ENCODE measurements around the gene HOXC5. TPM values are rescaled to one million over a fixed set of nuclear protein-coding genes. Genes with fewer than 3 reads are reported as not detected.

HOXC5 gene
- total RNA-seq, 1 experiment from 2014 or later = not detected

- Mint-ChIP-seq H3K27ac (ENCODE audit: unreplicated experiment) (no peak overlapping the region), H3K4me3 (ENCODE audit: low read depth, unreplicated experiment) (no peak overlapping the region), H3K9me3 (ENCODE audit: low read depth, unreplicated experiment) (no peaks in the 10 kb centered on the region), H3K36me3 (ENCODE audit: insufficient read depth, unreplicated experiment) (peaks cover 4% of the 10 kb centered on the region), H3K27me3 (ENCODE audit: unreplicated experiment) (peaks cover 100% of the 10 kb centered on the region), H3K4me1 (ENCODE audit: low read depth, unreplicated experiment) (peaks cover 20% of the 10 kb centered on the region)
- intact Hi-C loops (cut with micrococcal nuclease; ENCODE audit: unreplicated experiment) = no loop called here
- no peak for TF ChIP-seq CTCF (IDR thresholded peaks at IDR 0.05; ENCODE audit: unreplicated experiment)
- DNase-seq = no peak
- CTCF ChIA-PET = interaction anchor here (1.0 to 2.9 kb wide), 7 partner anchors 9 to 203 kb away, joined by 6 to 31 read pairs (median 18); no protein-coding TSS in a partner anchor
- BruUV-seq (replicated peaks) = no TSS peak
Observed at GRCh38 chr12:54008260-54008552, 24.6 kb upstream of the HOXC5 start.

GRCh38 chr12:54009171-54010052, 23.4 kb upstream of the HOXC5 start:
- Mint-ChIP-seq H3K27me3 (ENCODE audit: unreplicated experiment) (peaks cover 100% of the 10 kb centered on the region), H3K27ac (ENCODE audit: unreplicated experiment) (no peak overlapping the region), H3K4me3 (ENCODE audit: low read depth, unreplicated experiment) (peak overlapping the region; percentile 58), H3K4me1 (ENCODE audit: low read depth, unreplicated experiment) (peaks cover 20% of the 10 kb centered on the region), H3K9me3 (ENCODE audit: low read depth, unreplicated experiment) (no peaks in the 10 kb centered on the region), H3K36me3 (ENCODE audit: insufficient read depth, unreplicated experiment) (peaks cover 4% of the 10 kb centered on the region)
- DNase-seq = peak; percentile 25
- intact Hi-C loops (cut with micrococcal nuclease; ENCODE audit: unreplicated experiment) = no loop called here
- TF ChIP-seq CTCF (IDR thresholded peaks at IDR 0.05; ENCODE audit: unreplicated experiment) = no peak
- no TSS peak for BruUV-seq (replicated peaks)
- CTCF ChIA-PET = interaction anchor here (0.6 to 2.9 kb wide), 33 partner anchors 8 to 628 kb away, joined by 3 to 31 read pairs (median 6); partner anchors contain the start of genes HOXC11, HOXC12, HOXC5 and HOXC6

- Mint-ChIP-seq H3K9me3 (ENCODE audit: low read depth, unreplicated experiment) (no peaks in the 10 kb centered on the region), H3K27me3 (ENCODE audit: unreplicated experiment) (peaks cover 100% of the 10 kb centered on the region), H3K27ac (ENCODE audit: unreplicated experiment) (no peak overlapping the region), H3K4me1 (ENCODE audit: low read depth, unreplicated experiment) (peaks cover 20% of the 10 kb centered on the region), H3K36me3 (ENCODE audit: insufficient read depth, unreplicated experiment) (peaks cover 4% of the 10 kb centered on the region), H3K4me3 (ENCODE audit: low read depth, unreplicated experiment) (peak overlapping the region; percentile 58)
- no TSS peak for BruUV-seq (replicated peaks)
- DNase-seq = no peak
- TF ChIP-seq CTCF (IDR thresholded peaks at IDR 0.05; ENCODE audit: unreplicated experiment) = no peak
- intact Hi-C loops (cut with micrococcal nuclease; ENCODE audit: unreplicated experiment) = no loop called here
- CTCF ChIA-PET = interaction anchor here (1.1 to 2.9 kb wide), 2 partner anchors 22 to 191 kb away, joined by 4 to 31 read pairs; no protein-coding TSS in a partner anchor
Observed at GRCh38 chr12:54010053-54010971, 22.5 kb upstream of the HOXC5 start.

DNA sequence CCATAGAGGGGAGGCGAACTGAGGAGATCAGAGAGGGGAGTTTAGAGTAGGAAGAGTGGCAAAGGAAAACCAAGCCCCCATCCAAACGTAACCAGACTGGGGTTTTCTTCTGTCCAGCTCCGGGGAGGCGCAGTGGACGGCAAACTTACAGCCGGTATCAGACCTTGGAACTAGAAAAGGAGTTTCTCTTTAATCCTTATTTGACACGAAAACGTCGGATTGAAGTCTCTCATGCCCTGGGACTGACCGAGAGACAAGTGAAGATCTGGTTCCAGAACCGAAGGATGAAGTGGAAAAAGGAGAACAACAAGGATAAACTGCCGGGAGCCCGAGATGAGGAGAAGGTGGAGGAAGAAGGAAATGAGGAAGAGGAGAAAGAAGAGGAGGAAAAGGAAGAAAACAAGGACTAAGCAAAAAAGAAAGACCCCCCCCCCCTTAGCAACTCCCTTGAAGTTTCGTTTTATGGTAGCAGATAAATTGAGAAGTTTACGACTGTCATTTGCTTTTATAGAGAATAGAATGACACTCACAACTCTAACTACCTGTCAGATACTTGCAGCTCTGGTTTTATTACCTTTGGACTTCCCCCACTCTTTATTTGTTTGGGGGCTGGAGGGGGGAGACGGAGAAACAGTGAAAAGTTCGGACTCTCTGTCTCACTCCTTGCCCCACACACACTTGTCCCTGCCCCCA, 21.7 kb upstream of the HOXC5 start:
- TF ChIP-seq CTCF (IDR thresholded peaks at IDR 0.05; ENCODE audit: unreplicated experiment) = no peak
- Mint-ChIP-seq H3K27ac (ENCODE audit: unreplicated experiment) (no peak overlapping the region), H3K27me3 (ENCODE audit: unreplicated experiment) (peaks cover 97% of the 10 kb centered on the region), H3K9me3 (ENCODE audit: low read depth, unreplicated experiment) (no peaks in the 10 kb centered on the region), H3K4me3 (ENCODE audit: low read depth, unreplicated experiment) (no peak overlapping the region), H3K4me1 (ENCODE audit: low read depth, unreplicated experiment) (peaks cover 16% of the 10 kb centered on the region), H3K36me3 (ENCODE audit: insufficient read depth, unreplicated experiment) (peaks cover 3% of the 10 kb centered on the region)
- DNase-seq = no peak
- intact Hi-C loops (cut with micrococcal nuclease; ENCODE audit: unreplicated experiment) = no loop called here
- CTCF ChIA-PET = interaction anchor here (0.6 to 1.1 kb wide), 2 partner anchors 21 to 283 kb away, joined by 3 to 4 read pairs; no protein-coding TSS in a partner anchor
- BruUV-seq (replicated peaks) = no TSS peak
